ENCODE results near the gene C19orf85.

DNA sequence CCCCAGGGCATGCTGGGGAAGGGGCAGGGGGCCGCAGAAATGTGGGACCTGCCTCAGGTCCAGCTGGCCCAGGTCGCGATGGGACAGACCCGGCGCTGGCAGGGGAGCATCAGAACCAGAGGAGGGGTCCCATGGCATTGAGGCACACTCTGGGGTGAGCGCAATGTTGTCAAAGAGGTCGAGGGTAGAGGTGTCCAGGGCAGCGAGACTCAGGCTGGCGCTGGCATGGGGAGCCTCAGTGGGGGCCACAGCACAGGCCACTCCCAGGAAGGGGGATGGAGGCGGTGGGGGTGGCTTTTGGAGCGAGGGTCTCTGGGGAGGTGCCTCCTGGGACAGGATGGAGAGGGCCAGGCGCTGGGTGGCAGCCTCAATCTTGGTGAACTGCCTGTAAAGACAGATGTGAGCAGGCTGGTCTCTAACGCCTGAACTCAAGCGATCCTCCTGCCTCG, 944 bp downstream of the C19orf85 start:
- no peak for TF ChIP-seq EZH2 (IDR thresholded peaks at IDR 0.05)
- no peak for TF ChIP-seq POLR2AphosphoS5 (IDR thresholded peaks at IDR 0.05; ENCODE audit: borderline replicate concordance, low read depth, low read length)
